Measurements from ENCODE around the gene DIPK1C.
A peak's percentile ranks its signal among the peaks of the same experiment; 100 is the strongest.

Gene DIPK1C

GRCh38 chr18:74414953-74415515 is 42.1 kb downstream of the DIPK1C start:
- DNase-seq: no peak

- no peak for DNase-seq
Measured at GRCh38 chr18:74413836-74414235, 43.3 kb downstream of the DIPK1C start.

GRCh38 chr18:74412116-74412880 is 44.8 kb downstream of the DIPK1C start:
- peak; percentile 59 for DNase-seq

GRCh38 chr18:74411475-74411874 is 45.6 kb downstream of the DIPK1C start:
- DNase-seq: no peak

- DNase-seq: no peak
Measured at GRCh38 chr18:74410441-74410992, 46.6 kb downstream of the DIPK1C start.

GRCh38 chr18:74407888-74408287 is 49.2 kb downstream of the DIPK1C start:
- DNase-seq: no peak

GRCh38 chr18:74402806-74403433 is 54.2 kb downstream of the DIPK1C start:
- DNase-seq: no peak

GRCh38 chr18:74400813-74401212 is 56.3 kb downstream of the DIPK1C start:
- no peak for DNase-seq

GRCh38 chr18:74399091-74399887 is 57.8 kb downstream of the DIPK1C start:
- DNase-seq: no peak

GRCh38 chr18:74397572-74397971 is 59.5 kb downstream of the DIPK1C start:
- DNase-seq: no peak

GRCh38 chr18:74396171-74397169 is 60.6 kb downstream of the DIPK1C start:
- DNase-seq: no peak

GRCh38 chr18:74395648-74396154 is 61.4 kb downstream of the DIPK1C start:
- no peak for DNase-seq

GRCh38 chr18:74395006-74395405 is 62.1 kb downstream of the DIPK1C start:
- DNase-seq: no peak

- DNase-seq: no peak
Measured at GRCh38 chr18:74392323-74392722, 64.8 kb downstream of the DIPK1C start.

- no peak for DNase-seq
Measured at GRCh38 chr18:74390900-74391299, 66.2 kb downstream of the DIPK1C start.

GRCh38 chr18:74389991-74390390 is 67.1 kb downstream of the DIPK1C start:
- no peak for DNase-seq

GRCh38 chr18:74389171-74389927 is 67.8 kb downstream of the DIPK1C start:
- no peak for DNase-seq

GRCh38 chr18:74388227-74388626 is 68.9 kb downstream of the DIPK1C start:
- DNase-seq: peak; percentile 20

GRCh38 chr18:74387383-74387782 is 69.7 kb downstream of the DIPK1C start:
- no peak for DNase-seq

Measured in NCI-H345 (cell line).